ENCODE measurements around the gene MST1.

Gene MST1

GRCh38 chr3:49673715-49674496 lies 15.4 kb downstream of the MST1 start, which contains the start of gene APEH:
APEH (plus strand) TSS chr3:49674351; CDS start chr3:49674402, 51 bp downstream.
- no peak for DNase-seq

- no peak for DNase-seq
Observed at GRCh38 chr3:49673121-49673714, 16.1 kb downstream of the MST1 start.

DNA sequence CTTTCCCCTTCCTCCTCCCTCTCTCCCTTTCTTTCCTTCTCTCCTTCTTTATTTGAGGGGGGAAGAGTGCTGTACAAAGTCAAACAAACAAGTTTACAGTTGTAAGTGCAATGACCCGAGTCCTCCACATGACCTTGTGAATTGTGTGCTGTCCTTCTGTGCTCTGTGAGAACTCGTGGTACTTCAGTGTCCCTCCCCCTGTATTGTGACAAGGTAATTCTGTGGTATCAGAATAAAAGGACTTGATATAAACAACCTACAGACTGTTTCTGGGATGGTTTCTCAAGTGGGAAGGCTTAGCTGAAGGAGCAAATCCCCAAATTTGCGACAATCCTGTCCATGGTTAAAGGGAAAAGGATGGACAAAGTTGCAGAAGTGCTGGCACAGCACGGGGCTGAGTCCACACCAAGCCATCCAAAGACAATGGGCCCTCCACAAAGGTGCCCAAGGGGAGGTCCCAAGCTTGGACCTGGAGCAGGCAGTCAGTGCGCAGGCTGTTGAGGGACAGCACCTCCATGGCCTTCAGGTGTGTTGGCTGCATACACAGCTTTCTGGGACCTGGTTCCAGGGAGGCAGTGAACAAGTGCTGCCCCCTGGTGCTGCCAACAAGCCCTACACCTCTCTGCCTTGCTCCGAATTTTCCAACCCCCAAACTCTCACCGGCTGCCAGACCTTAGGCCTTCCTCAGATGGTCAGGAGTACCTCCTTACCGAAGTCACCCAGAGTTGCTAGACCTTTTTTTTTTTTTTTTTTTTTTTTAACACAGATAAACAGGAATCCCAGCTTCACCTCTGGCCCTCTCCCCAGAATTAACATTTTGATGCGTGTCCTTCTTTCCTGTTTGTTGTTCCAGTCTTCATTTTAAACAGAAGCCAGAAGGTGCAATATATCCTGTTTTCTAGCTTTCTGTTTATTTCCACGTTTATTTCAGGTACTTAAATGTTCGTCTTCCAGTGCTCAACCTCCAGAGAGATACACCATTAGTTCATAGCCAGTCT lies 17.7 kb downstream of the MST1 start:
- DNase-seq: no peak

DNA sequence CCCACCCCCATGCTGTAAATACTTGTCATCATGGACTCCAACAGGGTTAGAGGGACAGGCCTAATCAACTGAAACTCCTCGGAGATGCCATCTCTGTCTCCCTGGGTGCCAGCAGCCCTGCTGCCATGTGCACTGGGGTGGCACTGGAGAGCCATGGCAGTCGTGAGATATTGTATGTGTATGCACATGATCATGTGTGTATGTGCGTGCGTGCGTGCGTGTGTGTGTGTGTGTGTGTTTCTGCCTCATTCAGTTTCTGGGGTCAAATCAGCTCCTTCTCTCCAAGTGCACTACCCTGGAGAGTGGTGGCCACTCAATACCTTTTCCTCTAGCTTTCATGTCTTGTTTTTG lies 18.4 kb downstream of the MST1 start:
- no peak for DNase-seq

DNA sequence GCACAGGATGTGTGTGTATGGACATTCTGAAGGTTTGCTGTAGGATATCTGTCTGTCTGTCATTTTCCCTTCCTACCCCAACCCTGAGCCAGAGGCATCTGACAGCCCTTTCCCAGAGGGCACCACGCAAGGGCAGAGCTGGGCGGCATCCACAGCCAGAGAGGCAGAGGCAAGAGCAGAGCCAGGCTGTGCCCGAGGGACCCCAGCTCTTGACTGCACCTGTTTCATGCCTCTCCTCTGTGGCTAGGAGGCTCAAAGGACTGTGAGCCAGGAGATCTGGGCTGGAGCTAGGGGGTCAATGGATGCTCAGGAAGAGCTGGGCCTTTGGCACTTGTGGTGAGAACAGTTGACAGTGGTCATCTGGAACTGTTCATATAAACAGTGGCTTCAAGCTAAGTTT lies 19.9 kb downstream of the MST1 start:
- no peak for DNase-seq

GRCh38 chr3:49668861-49669260 lies 20.4 kb downstream of the MST1 start:
- DNase-seq: no peak

- DNase-seq: no peak
Observed at GRCh38 chr3:49668414-49668797, 20.9 kb downstream of the MST1 start.

DNA sequence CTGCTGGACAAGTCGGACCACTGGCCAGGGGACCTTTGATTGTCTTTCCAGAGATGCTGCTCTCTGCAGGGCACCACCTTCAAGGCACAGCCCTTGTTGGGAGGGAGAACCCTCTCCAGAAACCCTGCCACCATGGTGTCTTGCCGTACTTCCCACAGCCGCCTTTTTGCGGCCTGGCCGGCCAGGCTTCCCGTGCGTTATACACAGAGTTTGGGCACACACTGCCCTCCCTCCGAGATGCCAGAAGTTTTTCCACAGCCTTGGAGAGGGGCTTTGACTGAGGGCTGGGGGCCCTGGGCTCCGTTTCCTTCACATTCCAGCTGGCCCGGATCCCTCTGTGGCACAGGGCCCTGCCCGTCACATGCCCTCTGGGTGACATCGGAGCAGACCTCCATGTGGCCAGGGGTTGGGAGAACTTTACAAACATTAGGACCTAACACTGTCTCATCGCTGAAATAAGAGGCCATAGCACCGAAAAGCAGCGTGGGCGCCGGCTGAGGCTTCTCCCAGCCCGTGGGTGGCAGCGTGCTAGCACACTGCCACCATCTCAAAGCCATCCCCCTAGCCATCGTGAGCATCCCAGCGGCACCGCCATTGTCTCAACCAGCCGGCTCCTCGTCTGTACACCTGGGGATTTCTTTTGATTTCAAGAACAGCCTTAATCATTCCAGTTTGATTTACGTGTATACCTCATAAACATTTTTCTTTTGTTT lies 21.4 kb downstream of the MST1 start:
- no peak for DNase-seq

GRCh38 chr3:49666592-49666991 lies 22.7 kb downstream of the MST1 start:
- DNase-seq: no peak

DNA sequence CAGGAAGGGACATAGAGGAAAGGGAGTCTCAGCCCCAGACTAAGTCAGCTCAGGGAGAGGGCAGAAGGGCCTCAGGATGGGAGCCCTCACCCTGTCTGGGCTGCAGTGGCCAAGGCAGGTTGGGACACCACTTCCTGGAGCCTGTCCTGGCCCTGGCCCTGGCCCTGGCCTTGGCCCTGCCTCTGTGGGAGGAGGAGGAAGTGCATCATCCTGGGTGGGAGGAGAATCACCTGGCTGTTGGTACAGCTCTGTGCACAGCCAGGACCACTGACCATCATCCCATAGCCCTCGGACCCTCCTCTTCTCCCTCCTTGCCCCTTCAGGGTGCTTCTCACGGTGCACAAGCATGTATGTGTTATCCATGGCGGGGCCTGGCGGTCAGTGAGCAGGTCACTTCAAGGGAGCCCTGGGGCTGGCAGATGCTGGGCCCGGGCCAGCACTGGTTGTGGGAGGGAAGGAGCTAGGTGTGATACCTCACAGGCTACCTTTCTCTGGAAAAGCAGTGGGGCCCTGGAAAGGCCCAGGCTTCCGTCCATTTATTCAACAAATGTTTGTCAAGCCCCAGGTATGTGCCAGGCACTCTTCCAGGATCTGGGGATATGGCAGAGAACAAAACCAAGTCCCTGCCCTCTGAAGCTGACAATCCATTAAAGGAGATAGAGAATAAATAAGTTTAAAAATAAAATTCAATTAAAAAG lies 23.3 kb downstream of the MST1 start:
- DNase-seq: no peak

DNA sequence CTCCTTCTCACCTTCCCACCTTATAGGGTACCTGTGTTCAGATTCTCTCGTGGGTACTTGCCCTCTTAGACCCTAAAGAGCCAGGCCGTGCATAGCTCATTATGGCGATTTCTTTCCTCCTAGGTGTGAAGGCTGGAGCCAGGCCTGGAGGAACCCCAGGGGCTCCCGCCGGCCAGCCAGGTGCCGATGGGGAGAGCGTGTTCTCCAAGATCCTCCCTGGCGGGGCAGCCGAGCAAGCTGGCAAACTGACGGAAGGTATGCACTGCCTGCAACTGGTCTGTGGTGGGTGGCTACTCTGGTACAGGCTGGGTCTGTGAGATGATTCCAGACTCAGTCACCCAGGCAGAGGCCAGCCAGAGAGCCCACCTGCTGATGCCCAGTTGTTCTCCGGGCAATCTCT lies 25.0 kb downstream of the MST1 start:
- DNase-seq: no peak

- DNase-seq: no peak
Observed at GRCh38 chr3:49663831-49664230, 25.4 kb downstream of the MST1 start.

- DNase-seq: no peak
Observed at GRCh38 chr3:49662720-49663413, 26.4 kb downstream of the MST1 start.

- DNase-seq: no peak
Observed at GRCh38 chr3:49662021-49662420, 27.3 kb downstream of the MST1 start.

- DNase-seq: no peak
Observed at GRCh38 chr3:49661281-49661680, 28.0 kb downstream of the MST1 start.

DNA sequence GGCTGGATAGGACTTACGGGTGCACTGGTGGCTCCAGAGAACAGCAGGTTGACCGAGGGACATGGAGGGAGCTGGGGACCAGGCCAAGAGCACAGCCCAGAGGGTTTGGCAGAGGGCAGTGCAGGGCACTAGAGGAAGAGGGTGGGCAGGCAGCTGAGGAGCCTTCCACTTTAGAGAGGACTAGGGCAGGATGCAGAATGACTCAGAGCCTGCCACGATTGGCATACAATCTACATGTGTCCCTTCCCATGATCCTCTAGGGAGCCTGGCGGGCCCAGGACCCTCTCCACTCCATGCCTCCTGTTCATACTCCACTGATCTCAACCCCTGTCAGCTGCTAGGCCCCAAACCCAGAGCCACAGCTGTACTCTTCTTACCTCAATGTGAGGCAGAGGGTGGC lies 29.5 kb downstream of the MST1 start:
- DNase-seq: no peak

- DNase-seq: no peak
Observed at GRCh38 chr3:49658711-49659110, 30.6 kb downstream of the MST1 start.

DNA sequence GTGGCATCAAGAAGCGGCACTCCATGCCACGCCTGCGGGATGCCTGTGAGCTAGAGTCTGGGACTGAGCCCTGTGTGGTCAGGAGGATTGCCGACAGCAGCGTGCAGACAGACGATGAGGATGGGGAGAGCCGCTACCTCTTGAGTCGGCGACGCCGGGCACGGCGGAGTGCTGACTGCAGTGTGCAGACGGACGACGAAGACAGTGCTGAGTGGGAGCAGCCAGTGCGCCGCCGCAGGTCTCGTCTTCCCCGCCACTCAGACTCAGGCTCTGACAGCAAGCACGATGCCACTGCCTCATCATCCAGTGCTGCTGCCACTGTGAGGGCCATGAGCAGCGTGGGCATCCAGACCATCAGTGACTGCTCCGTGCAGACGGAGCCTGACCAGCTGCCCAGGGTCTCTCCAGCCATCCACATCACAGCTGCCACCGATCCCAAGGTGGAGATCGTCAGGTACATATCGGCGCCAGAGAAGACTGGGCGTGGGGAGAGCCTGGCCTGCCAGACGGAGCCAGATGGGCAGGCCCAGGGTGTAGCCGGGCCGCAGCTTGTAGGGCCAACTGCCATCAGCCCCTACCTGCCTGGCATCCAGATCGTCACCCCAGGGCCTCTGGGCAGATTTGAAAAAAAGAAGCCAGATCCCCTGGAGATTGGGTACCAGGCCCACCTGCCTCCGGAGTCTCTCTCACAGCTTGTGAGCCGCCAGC lies 31.9 kb downstream of the MST1 start:
- DNase-seq: no peak

DNA sequence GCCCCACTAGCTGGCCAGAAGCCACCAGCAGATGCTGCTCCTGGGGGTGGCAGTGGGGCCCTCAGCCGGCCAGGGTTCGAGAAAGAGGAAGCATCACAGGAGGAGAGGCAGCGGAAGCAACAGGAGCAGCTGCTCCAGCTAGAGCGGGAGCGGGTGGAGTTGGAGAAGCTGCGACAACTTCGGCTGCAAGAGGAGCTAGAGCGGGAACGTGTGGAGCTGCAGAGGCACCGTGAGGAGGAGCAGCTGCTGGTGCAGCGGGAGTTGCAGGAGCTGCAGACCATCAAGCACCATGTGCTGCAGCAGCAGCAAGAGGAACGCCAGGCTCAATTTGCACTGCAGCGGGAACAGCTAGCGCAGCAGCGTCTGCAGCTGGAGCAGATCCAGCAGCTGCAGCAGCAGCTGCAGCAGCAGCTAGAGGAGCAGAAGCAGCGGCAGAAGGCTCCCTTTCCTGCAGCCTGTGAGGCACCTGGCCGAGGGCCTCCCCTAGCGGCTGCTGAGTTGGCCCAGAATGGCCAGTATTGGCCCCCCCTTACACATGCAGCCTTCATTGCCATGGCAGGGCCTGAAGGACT lies 32.6 kb downstream of the MST1 start:
- DNase-seq: no peak

DNA sequence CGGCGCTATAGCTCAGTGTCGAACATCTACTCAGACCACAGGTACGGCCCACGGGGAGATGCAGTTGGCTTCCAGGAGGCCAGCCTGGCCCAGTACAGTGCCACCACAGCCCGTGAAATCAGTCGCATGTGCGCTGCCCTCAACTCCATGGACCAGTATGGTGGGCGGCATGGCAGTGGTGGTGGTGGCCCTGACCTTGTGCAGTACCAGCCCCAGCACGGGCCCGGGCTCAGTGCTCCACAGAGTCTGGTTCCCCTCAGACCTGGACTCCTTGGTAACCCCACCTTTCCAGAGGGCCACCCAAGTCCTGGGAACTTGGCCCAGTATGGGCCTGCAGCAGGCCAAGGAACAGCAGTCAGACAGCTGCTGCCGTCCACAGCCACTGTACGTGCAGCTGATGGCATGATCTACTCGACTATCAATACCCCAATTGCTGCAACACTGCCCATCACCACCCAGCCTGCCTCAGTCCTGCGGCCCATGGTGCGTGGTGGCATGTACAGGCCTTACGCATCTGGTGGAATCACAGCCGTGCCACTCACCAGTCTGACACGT lies 33.5 kb downstream of the MST1 start:
- no peak for DNase-seq

Data from activated naive CD4-positive, alpha-beta T cell (primary cell).